ENCODE data around the gene VASP.
A peak's percentile ranks its signal among the peaks of the same experiment; 100 is the strongest.

VASP gene

DNA sequence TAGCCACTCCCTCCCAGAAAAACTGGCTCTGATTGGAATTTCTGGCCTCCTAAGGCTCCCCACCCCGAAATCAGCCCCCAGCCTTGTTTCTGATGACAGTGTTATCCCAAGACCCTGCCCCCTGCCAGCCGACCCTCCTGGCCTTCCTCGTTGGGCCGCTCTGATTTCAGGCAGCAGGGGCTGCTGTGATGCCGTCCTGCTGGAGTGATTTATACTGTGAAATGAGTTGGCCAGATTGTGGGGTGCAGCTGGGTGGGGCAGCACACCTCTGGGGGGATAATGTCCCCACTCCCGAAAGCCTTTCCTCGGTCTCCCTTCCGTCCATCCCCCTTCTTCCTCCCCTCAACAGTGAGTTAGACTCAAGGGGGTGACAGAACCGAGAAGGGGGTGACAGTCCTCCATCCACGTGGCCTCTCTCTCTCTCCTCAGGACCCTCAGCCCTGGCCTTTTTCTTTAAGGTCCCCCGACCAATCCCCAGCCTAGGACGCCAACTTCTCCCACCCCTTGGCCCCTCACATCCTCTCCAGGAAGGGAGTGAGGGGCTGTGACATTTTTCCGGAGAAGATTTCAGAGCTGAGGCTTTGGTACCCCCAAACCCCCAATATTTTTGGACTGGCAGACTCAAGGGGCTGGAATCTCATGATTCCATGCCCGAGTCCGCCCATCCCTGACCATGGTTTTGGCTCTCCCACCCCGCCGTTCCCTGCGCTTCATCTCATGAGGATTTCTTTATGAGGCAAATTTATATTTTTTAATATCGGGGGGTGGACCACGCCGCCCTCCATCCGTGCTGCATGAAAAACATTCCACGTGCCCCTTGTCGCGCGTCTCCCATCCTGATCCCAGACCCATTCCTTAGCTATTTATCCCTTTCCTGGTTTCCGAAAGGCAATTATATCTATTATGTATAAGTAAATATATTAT lies 33.3 kb upstream of the VASP start:
- DNase-seq (ENCODE audit: low spot score), result no peak

DNA sequence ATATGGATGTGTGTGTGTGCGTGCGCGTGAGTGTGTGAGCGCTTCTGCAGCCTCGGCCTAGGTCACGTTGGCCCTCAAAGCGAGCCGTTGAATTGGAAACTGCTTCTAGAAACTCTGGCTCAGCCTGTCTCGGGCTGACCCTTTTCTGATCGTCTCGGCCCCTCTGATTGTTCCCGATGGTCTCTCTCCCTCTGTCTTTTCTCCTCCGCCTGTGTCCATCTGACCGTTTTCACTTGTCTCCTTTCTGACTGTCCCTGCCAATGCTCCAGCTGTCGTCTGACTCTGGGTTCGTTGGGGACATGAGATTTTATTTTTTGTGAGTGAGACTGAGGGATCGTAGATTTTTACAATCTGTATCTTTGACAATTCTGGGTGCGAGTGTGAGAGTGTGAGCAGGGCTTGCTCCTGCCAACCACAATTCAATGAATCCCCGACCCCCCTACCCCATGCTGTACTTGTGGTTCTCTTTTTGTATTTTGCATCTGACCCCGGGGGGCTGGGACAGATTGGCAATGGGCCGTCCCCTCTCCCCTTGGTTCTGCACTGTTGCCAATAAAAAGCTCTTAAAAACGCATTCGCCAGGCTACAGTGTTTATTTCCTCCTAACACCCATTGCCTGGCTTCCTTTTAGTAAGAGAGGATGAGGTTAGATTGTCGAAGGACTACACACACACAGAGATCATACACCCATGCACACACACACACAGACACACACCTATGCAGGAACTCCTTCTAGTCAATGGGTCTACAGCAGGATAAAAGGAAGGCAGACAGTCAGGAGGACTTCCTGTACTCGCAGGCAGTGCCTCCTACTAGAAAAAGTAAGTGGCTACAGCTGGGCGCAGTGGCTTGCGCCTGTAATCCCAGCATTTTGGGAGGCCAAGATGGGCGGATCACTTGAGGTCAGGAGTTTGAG lies 32.4 kb upstream of the VASP start:
- DNase-seq (ENCODE audit: low spot score), result no peak

DNA sequence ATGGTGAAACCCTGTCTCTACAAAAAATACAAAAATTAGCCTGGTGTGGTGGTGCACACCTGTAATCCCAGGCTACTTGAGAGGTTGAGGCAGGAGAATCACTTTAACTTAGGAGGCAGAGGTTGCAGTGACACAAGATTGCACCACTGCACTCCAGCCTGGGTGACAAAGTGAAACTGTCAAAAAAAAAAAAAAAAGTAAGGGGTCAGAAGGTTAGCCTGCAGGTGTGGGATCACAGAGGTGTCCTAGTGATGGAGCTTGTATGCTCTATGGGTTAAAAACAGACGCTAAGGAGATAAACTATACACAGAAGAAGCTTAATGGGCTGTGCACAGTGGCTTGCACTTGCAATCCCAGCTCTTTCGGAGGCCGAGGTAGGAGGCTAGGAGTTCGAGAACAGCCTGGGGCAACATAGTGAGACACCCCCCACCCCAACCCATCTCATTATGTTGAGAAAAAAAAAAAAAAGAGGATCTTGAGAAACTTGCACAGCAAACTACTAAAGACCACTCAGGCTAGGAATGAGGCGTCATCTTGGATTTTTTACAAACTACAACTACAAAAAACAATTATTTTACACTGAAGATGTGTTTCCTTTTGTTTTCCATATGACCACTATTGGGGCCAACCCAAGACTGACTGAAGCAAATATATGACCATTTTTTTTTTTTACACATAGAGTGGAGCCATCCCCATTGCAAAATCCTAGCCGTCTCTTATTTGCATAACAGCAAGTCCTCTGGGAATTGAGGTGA lies 31.6 kb upstream of the VASP start:
- no peak for DNase-seq (ENCODE audit: low spot score)

DNA sequence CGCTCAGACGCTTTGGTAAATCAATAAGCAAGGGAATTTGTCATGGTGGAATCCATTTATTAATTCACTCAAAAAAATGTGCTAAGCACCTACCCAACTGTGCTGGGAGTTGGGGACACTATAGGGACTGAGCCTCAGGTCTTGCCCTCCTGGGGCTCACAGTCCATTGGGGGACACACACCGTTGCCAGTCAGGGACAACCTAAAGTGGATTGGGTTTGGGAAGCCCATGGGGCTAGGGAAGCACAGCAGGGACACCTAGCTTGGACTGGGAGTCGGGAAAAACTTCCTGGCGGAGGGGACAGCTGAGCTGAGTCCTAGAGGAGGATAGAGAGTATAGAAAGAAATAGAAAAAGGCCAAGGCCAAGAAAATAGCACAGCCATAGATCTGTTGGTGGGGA lies 31.0 kb upstream of the VASP start:
- no peak for DNase-seq (ENCODE audit: low spot score)

DNA sequence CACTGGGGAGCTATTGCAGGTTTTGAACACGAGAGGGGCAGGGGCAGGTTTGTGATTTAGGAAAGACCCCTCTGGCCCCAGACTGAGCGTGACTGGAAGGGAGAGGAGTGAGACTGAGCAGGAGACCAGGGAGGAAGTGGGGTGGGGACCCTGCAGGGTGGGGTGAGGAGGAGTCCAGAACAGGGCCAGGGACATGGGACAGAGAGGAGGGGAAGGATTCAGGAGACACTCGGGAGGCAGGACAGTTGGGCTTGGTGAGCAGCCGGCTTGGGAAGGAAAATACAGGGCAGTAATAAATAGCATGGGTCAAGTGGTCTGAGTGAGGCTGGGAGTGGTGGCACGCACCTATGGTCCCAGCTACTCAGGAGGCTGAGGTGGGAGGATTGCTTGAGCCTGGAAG lies 30.1 kb upstream of the VASP start:
- DNase-seq (ENCODE audit: low spot score), result no peak

DNA sequence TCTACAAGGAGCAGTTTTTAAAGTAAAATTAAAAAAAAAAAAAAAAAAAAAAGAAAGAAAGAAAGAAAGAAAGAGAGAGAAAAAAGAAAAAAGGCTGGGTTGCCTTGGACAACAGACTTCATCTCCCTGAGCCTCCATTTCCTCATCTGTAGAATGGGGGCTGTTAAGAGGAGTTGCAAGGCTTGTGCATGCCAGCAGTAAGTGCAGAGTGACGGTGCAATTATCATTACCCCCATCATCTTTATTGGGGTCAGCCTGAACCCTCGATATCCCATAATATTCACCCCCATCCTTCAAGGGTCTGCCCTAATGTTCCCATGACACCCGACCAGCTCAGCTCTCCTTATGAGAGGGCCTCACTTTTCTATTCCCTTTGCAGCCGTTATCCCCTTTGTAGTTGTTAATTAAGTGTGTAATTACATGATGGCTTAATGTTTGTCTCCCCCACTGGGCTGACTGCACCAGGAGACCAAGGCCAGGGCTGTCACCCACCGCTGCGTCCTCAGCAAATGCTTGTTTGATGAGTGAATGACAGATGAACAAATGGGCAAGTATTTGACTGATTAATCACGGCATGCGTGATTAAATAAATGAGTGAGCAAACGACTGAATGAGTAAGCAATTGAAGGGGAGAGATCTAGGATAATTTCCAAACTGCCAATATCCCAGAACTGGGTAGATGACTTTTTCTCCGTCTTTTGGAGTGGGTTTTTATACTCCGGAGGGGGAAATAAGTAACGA lies 29.4 kb upstream of the VASP start:
- DNase-seq (ENCODE audit: low spot score), result no peak

DNA sequence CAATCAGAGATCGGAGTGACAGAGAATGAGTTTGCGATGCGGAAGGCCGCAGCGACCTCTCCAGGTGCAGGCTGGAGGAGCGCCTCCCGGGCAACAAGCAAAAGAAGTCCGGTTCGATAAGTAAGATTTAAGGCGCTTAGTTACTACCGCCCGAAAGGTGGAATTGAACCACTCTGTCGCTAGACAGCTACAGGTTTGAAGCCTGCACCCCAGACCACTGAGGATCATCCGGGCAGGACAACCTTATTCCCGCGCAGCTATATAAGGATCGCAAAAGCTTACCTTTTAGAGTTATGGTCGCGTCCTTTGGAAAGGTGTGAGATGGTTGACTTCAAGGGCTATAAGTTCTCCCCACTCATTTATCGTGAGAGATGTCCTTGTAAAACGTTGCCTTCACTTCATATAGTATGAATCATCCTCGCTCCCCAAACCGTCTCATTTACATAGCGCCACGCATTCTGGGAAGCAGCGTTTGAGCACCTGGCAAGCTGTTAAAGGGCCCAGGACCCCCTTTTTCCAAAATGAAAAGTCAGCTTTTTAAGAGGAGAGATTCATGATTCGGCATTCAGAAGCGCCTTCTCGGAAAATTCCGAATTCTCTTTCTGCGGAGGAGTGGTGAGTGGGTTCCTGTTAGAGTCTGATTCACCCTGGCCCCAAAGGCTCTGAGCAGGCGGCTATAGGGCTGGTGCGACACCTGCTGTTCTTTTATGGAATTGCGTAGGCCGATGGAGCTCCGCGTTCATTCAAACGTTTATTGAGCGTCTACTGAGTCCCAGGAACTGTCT lies 28.6 kb upstream of the VASP start:
- DNase-seq (ENCODE audit: low spot score), result peak; percentile 92

DNA sequence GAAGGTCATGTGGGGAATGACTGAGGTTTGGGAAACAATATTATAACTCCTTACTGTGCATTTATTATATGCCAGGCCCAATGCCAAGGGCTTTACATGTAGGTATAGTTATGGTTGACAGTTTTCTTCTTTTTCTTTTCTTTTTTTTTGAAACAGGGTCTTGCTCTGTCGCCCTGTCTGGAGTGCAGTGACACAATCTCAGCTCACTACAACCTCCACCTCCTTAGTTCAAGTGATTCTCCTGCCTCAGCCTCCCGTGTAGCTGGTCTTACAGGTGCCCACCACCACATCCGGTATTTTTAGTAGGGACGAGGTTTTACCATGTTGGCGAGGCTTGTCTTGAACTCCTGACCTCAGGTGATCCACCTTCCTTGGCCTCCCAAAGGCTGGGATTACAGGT lies 24.2 kb upstream of the VASP start:
- DNase-seq (ENCODE audit: low spot score), result no peak

DNA sequence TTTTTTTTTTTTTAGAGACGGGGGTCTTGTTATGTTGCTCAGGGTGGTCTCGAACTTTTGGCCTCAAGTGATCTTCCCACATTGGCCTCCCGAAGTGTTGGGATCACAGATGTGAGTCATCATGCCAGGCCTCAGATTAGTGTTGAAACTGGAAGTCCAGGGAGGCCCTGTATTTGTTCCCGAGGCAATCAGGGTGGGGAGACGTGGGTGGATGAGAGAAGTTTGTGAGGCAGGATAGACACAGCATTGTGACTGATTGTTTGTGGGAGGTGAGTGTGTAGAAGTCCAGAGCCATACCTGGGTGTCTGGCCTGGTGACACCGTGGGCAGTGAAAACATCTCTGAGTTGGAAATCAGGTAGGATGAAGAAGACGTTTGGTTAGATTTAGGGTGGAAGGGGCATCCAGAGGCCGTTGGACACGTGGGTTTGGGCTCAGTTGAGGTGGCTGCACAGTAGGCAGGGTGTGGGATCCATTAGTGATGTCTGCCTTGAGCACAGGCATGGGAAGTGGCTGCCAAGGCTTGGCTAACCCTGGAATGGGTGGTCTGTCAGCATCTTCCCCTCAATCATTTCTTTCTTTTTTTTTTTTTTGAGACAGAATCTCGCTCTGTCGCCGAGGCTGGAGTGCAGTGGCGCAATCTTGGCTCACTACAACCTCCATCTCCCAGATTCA lies 22.9 kb upstream of the VASP start:
- DNase-seq (ENCODE audit: low spot score), result no peak

DNA sequence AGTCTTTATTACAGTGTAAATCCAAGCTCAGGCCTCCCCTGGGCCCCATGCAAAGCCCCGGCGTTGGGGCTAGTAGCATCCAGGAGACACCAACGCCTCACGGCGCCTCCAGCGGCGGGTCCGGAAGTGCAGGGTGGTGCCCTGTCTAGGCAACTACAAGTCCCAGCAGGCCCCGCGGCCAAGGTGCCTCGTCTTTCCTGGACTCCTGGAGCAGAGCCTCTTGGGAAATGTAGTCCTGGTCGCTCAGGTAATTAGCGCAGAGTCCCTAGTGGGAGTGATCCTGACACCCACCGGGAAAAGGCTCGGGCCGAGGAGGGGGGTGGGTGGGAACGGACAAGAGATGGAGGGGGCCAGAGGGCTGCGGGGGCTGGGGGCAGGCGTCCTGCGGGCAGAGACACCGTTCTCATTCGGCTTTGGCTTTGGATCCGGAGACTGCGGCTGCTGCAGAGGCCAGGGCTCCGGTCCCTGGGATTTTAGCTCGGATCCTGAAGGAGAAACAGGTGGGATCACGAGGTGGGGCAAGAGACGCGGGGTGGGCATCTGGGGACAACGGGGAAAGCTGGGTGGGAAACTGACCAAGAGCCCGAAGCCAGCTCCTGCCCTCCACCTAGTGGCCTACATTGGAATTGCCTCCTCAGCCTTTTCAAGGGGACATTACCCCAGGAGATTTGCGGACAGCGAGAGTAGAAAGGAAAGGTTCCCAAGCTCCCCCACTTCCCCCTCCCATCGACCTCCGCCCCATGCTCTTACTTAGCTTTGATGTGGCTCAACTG lies 21.8 kb upstream of the VASP start:
- peak; percentile 97 for DNase-seq (ENCODE audit: low spot score)

DNA sequence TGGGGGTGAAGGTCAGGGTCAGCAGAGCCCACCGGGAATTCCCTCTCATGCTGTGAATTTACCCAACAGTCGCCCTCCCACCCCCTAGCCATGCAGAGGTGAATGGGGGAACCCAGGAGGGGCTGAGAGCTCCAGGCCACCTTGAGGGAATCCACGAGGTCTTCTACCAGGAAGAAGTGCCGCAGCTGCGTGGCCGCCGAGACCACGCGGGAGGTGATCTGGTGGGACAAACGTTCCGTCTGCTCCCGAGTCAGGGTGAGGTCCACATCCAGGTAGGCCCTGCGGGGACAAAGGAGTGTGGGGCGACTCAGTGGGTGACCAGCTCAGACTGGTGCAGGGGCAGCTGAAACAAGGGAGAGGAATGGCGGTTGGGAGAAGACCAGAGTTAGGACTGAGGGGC lies 18.6 kb upstream of the VASP start:
- DNase-seq (ENCODE audit: low spot score), result no peak

DNA sequence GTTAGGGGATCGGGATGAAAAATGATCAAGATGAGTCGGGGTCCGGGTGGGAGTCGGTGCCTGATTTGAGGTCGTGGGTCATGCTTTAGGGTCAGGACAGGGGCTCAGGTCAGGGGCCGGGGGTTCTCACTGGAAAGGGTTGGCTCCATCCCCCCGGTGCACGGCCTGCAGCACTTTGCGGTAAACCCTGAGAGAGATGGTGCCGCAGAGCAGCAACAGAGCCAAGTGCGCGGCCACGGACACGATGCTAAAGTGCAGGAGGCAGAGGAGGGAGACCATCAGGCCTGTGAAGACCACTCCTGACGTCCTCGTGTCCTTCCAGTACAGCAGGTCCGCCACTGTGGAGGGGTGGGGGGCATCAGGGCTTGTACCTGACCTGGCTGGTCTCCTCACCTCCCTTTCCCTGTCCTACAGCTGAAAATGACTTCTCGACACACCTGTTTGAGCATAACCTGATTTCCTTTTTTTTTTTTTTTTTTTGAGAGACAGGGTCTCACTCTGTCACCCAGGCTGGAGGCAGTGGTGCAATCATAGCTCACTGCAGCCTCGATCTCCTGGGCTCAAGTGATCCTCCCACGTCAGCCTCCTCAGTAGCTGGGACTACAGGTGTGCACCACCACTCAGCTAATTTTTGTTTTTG lies 17.9 kb upstream of the VASP start:
- no peak for DNase-seq (ENCODE audit: low spot score)

DNA sequence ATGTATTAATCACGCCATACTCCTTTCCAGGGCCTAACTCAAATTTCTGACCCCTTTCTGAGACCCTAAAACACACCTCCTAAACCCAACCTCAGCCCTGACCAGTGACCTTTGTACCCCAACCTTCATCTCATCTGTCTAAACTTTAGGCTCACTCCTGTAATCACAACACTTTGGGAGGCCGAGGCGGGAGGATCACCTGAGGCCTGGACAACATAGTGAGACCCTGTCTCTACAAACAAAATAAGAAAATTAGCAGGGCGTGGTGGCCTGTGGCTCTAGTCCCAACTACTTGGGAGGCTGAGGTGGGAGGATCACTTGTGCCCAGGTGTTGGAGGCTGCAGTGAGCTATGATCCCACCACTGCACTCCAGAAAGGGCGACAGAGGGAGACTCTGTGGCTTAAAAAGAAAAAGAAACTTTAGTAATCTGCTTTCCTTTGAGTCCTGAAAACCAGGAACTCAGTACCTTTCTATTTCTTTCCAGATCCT lies 15.1 kb upstream of the VASP start:
- DNase-seq (ENCODE audit: low spot score), result no peak

DNA sequence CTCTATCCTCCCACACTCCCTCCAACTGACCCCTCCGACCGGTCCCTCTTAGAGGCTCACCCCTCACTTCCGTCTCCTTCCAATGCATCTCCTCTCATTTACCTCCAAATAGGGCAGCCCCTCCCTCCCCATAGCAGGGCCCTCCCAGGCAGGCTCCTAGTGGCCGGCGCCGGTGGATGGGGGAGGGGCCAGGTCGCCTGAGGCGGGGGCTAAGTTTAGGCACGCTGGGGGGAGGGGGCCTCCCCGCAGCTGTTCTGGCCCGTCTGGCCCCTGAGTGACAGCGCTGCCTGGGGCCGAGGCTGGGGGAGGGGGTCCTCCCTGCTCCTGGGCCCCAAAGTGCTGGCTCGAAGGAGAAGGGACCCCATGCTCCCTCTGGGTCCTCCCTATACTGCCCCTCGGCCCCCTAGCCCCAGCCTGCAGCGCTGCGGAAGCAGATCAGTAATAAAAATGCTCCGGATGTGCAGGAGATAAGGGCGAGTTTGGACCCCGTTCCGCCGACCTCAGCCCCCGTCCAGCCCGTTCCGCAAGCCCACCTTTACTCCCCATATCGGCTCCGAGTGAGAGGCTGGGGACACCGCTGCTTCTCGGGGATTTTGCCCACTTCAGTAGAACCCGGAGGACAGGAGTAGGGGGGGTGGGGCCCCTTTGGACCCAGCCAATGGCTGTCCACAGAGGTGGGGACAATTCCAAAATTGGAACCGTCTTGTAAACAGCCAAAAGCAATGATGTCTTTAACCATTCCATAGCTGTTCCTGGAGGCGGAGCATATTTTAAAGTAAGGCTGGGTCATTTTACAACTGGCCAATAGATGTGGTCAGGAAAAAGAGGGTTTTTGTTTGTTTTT lies 14.4 kb upstream of the VASP start:
- DNase-seq (ENCODE audit: low spot score), result no peak

DNA sequence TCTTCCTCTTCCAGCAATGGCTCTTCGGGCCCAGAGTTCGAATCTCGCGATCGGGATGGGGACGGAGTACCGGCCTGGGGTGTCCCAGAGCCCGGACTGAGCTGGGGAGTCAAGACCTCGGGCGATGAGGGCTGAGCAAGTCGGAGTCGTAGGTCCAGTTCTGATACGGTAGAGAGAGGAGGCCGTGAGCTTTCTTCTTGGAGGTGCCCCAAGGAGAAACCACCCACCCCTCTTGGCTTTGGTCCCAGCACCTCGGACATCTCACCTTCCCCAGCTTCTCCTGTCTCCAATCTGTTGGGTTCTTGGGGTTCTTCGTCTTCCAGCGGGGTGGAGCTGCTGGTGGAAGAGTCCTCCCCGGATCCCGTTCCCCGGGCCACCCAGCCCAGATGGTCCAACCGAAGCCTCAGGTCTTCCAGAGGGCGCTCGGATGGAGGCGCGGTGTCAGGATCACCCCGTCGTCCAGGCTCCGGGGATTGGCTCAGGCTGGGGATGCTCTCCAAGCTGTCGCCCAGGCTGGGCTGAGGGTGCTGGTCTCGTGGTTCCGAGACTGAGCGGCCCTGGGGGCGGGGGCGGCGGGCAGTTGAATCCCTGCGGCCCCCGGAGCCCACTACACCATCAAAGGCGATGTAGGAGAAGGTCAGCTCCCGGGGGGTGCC lies 12.9 kb upstream of the VASP start:
- no peak for DNase-seq (ENCODE audit: low spot score)

DNA sequence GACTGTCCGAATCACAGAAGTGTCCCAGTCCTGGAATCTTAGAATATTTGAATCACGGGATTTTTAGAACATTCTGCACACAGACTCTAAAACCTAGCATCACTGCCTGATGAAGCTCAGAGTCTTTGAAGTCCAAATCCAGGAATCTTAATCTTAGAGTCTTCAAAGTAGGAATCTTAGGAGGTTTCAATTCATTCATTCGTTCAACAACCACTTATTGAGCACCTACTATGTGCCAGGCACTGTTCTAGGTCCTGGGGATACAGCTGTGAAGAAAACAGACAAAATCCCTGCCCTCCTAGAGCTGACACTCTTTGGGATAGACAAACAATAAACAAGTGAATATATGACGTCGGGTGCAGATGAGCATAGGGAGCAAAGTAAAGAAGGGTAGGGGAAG lies 12.1 kb upstream of the VASP start:
- no peak for DNase-seq (ENCODE audit: low spot score)

DNA sequence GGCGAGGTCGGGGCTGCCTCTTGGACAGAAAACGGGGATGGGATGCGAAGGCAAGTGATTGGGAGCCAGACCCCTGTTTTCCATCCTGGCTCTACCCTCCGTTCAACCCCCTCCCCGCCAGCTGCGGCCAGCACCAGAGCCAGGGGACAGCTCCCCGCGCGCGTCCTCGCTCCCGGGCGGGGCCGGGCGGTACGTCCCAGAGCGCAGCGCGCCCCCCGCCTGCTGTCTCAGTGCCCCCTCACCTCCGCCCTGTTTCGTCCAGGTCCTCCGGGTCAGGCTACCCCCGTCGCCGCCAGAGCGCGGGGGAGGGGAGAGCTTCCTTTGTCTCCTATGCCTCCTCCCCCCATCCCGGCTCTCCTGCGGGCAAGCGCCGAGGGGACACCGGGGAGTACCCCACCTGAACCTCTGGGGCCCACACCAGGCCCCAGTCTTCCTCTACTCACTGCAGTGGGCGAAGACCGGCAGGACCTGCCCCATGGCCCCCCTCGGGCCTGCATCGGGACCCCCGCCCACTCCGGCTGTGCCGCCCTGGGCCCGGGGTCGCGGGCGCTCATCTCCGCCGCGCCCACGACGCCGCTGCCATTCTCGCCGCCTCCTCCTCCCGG lies 10.8 kb upstream of the VASP start:
- DNase-seq (ENCODE audit: low spot score), result no peak
